H9 (cell line): ENCODE measurements around the gene ADCY1. TPM values are rescaled to one million over a fixed set of nuclear protein-coding genes. Genes with fewer than 3 reads are reported as not detected.

ENCODE experiments used
- DNase-seq: peaks from one replicate; pipeline ENCODE4 v3.0.0-alpha.2; 2017
- H2AFZ ChIP-seq: one replicate; pipeline ENCODE4 v1.6.1; 2013; ENCODE audit warnings: mild to moderate bottlenecking, low read length, control low read depth, moderate library complexity
- H2AK5ac ChIP-seq: 2 replicates; pipeline ENCODE4 v1.6.1; 2013; ENCODE audit warnings: low read length, control low read depth, mixed read lengths; ENCODE audit not compliant: insufficient read length
- H2BK120ac ChIP-seq: one replicate; pipeline ENCODE4 v1.6.1; 2013; ENCODE audit warnings: low read depth, mild to moderate bottlenecking, low read length, control low read depth, inconsistent platforms; ENCODE audit not compliant: poor library complexity, severe bottlenecking
- H2BK12ac ChIP-seq: 2 replicates; pipeline ENCODE4 v1.6.1; 2013; ENCODE audit warnings: low read length, control low read depth, mixed read lengths, low read depth; ENCODE audit not compliant: insufficient read length
- H2BK15ac ChIP-seq: 2 replicates; pipeline ENCODE4 v1.6.1; 2013; ENCODE audit warnings: low read depth, low read length, control low read depth
- H2BK20ac ChIP-seq: one replicate; pipeline ENCODE4 v1.6.1; 2013; ENCODE audit warnings: low read depth, mild to moderate bottlenecking, low read length, control low read depth, inconsistent platforms; ENCODE audit not compliant: poor library complexity, severe bottlenecking
- H2BK5ac ChIP-seq: 2 replicates; pipeline ENCODE4 v1.6.1; 2013; ENCODE audit warnings: low read length, control low read depth, mixed read lengths; ENCODE audit not compliant: insufficient read length
- H3K14ac ChIP-seq: 2 replicates; pipeline ENCODE4 v1.6.1; 2013; ENCODE audit warnings: low read length, control low read depth; ENCODE audit not compliant: insufficient read depth
- H3K18ac ChIP-seq: 2 replicates; pipeline ENCODE4 v1.6.1; 2013; ENCODE audit warnings: low read depth, mild to moderate bottlenecking, mixed read lengths, low read length, control low read depth; ENCODE audit not compliant: insufficient read length
- H3K23ac ChIP-seq: 2 replicates; pipeline ENCODE4 v1.6.1; 2013; ENCODE audit warnings: low read length, control low read depth, mixed read lengths, low read depth; ENCODE audit not compliant: insufficient read length
- H3K23me2 ChIP-seq: 2 replicates; pipeline ENCODE4 v1.6.1; 2013; ENCODE audit warnings: low read depth, mild to moderate bottlenecking, mixed read lengths, low read length, control low read depth; ENCODE audit not compliant: insufficient read length, poor library complexity, severe bottlenecking
- H3K27ac ChIP-seq: 2 replicates; pipeline ENCODE4 v1.5.1; 2013; ENCODE audit warnings: low read length, control low read depth, mixed read lengths, low read depth; ENCODE audit not compliant: insufficient read length
- H3K27me3 ChIP-seq: 2 replicates; pipeline ENCODE4 v1.6.1; 2013; ENCODE audit warnings: low read length, control low read depth, inconsistent platforms; ENCODE audit not compliant: insufficient read depth
- H3K4ac ChIP-seq: 2 replicates; pipeline ENCODE4 v1.6.1; 2013; ENCODE audit warnings: low read depth, mild to moderate bottlenecking, control low read depth, inconsistent platforms, low read length, moderate library complexity
- H3K4me1 ChIP-seq: 2 replicates; pipeline ENCODE4 v1.6.1; 2013; ENCODE audit warnings: low read length, control low read depth, inconsistent platforms; ENCODE audit not compliant: insufficient read depth
- H3K4me2 ChIP-seq: 2 replicates; pipeline ENCODE4 v1.6.1; 2013; ENCODE audit warnings: low read length, control low read depth, mixed read lengths; ENCODE audit not compliant: insufficient read length, insufficient read depth
- H3K56ac ChIP-seq: 2 replicates; pipeline ENCODE4 v1.6.1; 2013; ENCODE audit warnings: low read depth, mild to moderate bottlenecking, mixed read lengths, low read length, control low read depth; ENCODE audit not compliant: insufficient read length
- H3K79me1 ChIP-seq: 2 replicates; pipeline ENCODE4 v1.6.1; 2013; ENCODE audit warnings: low read depth, mild to moderate bottlenecking, moderate library complexity, low read length, control low read depth, inconsistent platforms; ENCODE audit not compliant: insufficient read depth, poor library complexity, severe bottlenecking
- H3K79me2 ChIP-seq: 2 replicates; pipeline ENCODE4 v1.6.1; 2013; ENCODE audit warnings: low read length, control low read depth, inconsistent platforms; ENCODE audit not compliant: insufficient read depth
- H3K9ac ChIP-seq: 2 replicates; pipeline ENCODE4 v1.6.1; 2013; ENCODE audit warnings: low read length, control low read depth, mixed read lengths; ENCODE audit not compliant: insufficient read length; ENCODE audit errors: extremely low read depth
- H3K9me3 ChIP-seq: one replicate; pipeline ENCODE4 v1.6.1; 2013; ENCODE audit warnings: low read depth, low read length, inconsistent platforms; ENCODE audit not compliant: control insufficient read depth
- H3T11ph ChIP-seq: one replicate; pipeline ENCODE4 v1.6.1; 2013; ENCODE audit warnings: mild to moderate bottlenecking, low read length, control low read depth, inconsistent platforms
- H4K20me1 ChIP-seq: one replicate; pipeline ENCODE4 v1.6.1; 2013; ENCODE audit not compliant: control insufficient read depth, insufficient read length, insufficient read depth
- H4K5ac ChIP-seq: 2 replicates; pipeline ENCODE4 v1.6.1; 2013; ENCODE audit warnings: low read depth, mild to moderate bottlenecking, mixed read lengths, low read length, control low read depth; ENCODE audit not compliant: insufficient read length
- H4K8ac ChIP-seq: replicated peaks from 2 replicates; pipeline ENCODE4 v1.6.1; 2013; ENCODE audit warnings: low read length, control low read depth, mixed read lengths, low read depth; ENCODE audit not compliant: insufficient read length
- H4K91ac ChIP-seq: 2 replicates; pipeline ENCODE4 v1.6.1; 2013; ENCODE audit warnings: low read depth, mild to moderate bottlenecking, moderate library complexity, mixed read lengths, low read length, control low read depth; ENCODE audit not compliant: insufficient read length
- H3K27ac Mint-ChIP-seq, 3 experiments: 2 replicates in 2 of 3; 3 replicates in 1 of 3; pipeline ENCODE4 v1.8.0; 2020 to 2021; ENCODE audit warnings: mixed read lengths in 3 of 3, mild to moderate bottlenecking in 1 of 3, moderate library complexity in 1 of 3
- H3K27me3 Mint-ChIP-seq: 2 replicates; pipeline ENCODE4 v1.8.0; 2021; ENCODE audit warnings: low read depth, mild to moderate bottlenecking, moderate library complexity, mixed read lengths
- H3K36me3 Mint-ChIP-seq, 3 experiments: 2 replicates in 2 of 3; 3 replicates in 1 of 3; pipeline ENCODE4 v1.8.0; 2020 to 2021; ENCODE audit warnings: low read depth in 3 of 3, mixed read lengths in 3 of 3; ENCODE audit not compliant: insufficient read depth in 1 of 3
- H3K4me1 Mint-ChIP-seq, 2 experiments: 2 replicates each; pipeline ENCODE4 v1.8.0; 2020; ENCODE audit warnings: mixed read lengths in 2 of 2
- H3K4me3 Mint-ChIP-seq, 2 experiments: 2 replicates in 1 of 2; 3 replicates in 1 of 2; pipeline ENCODE4 v1.8.0; 2020 to 2021; ENCODE audit warnings: mild to moderate bottlenecking in 2 of 2, mixed read lengths in 2 of 2, moderate library complexity in 1 of 2
- H3K9me3 Mint-ChIP-seq, 2 experiments: 2 replicates in 1 of 2; 3 replicates in 1 of 2; pipeline ENCODE4 v1.8.0; 2020; ENCODE audit warnings: mild to moderate bottlenecking in 2 of 2, mixed read lengths in 2 of 2, moderate library complexity in 1 of 2
- CTCF ChIP-seq: fragments of 200-600 bp; sonication (generic); conservative IDR thresholded peaks from 3 replicates; pipeline ENCODE4 v1.8.0; 2021; ENCODE audit warnings: antibody characterized with exemption, mild to moderate bottlenecking
- WGBS: extraction: QIAGEN DNeasy Blood & Tissue Kit; methylation state at CpG from one replicate; pipeline ENCODE4 v1.1.7; 2013; ENCODE audit warnings: missing lambda C conversion rate, low lambda C conversion rate, mixed read lengths; ENCODE audit not compliant: insufficient read length; ENCODE audit errors: extremely low coverage; 5-methylcytosine and 5-hydroxymethylcytosine counted together
- total RNA-seq: library from RNA; stranded (reverse); gene quantifications from 2 replicates; pipeline ENCODE4 v1.2.1, GENCODE V29; 2021

ADCY1 gene
- total RNA-seq, 1 experiment from 2014 or later = 21.6 TPM

GRCh38 chr7:45684910-45685618 lies 110.9 kb downstream of the ADCY1 start:
- Histone ChIP-seq H2AFZ (no peak overlapping the region), H3K4me2 (no peak overlapping the region), H2BK12ac (no peak overlapping the region), H3T11ph (no peak overlapping the region), H3K23me2 (no peaks in the 10 kb centered on the region), H3K27me3 (no peaks in the 10 kb centered on the region), H4K20me1 (peaks cover 4% of the 10 kb centered on the region), H3K9me3 (no peaks in the 10 kb centered on the region), H4K8ac (no peak overlapping the region), H3K56ac (no peak overlapping the region), H3K27ac (no peak overlapping the region), H2BK20ac (no peak overlapping the region), H3K23ac (no peak overlapping the region), H3K9ac (no peak overlapping the region), H3K14ac (no peak overlapping the region), H3K79me1 (no peaks in the 10 kb centered on the region), H2BK5ac (no peak overlapping the region), H4K5ac (no peak overlapping the region), H3K4me1 (no peaks in the 10 kb centered on the region), H4K91ac (no peak overlapping the region), H3K18ac (no peak overlapping the region), H2BK15ac (no peak overlapping the region), H3K4ac (no peak overlapping the region), H2AK5ac (no peak overlapping the region), H2BK120ac (no peak overlapping the region), H3K79me2 (no peaks in the 10 kb centered on the region)
- no peaks in the 10 kb centered on the region for H3K27me3 Mint-ChIP-seq
- no peak overlapping the region for H3K4me3 Mint-ChIP-seq
- DNase-seq = no peak
- no peaks in the 10 kb centered on the region for H3K9me3 Mint-ChIP-seq
- no CpG with 5 or more reads among the region's 8 CpGs for WGBS
- peaks cover 7 to 19% (median 10%) of the 10 kb centered on the region in 3 experiments for H3K36me3 Mint-ChIP-seq
- H3K4me1 Mint-ChIP-seq = peaks cover 4 to 5% of the 10 kb centered on the region in 2 experiments; a peak in 2 of 4 replicates
- no peak for TF ChIP-seq CTCF
- peak overlapping the region in 2 of 3 experiments; percentile 2 to 76; a peak in 4 of 7 replicates for H3K27ac Mint-ChIP-seq
